GM18870 (cell line): ENCODE results near the gene LAMA5.

ENCODE experiments used
- ATAC-seq: cut with Tn5 transposase; IDR thresholded peaks from one replicate; pipeline ENCODE4 v1.9.1; 2021; ENCODE audit warnings: moderate library complexity; ENCODE audit not compliant: unreplicated experiment

LAMA5 gene

DNA sequence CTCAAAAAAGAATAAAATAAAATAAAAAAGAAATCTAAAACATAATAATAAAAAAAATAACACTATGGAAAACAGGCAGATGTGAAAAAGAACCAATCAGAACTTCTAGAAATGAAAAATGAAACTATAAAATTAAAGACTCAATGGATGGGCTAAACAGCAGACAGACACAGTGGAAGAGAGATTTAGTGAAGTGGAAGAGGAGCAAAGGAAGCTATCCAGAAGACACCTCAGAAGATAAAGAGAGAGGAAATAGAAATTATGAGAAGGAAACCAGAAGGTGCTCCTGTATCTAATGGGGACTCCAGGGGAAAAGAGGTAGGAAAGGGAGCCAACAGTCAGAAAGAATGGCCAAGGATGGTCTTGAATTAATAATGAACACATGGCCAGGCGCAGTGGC is 18.5 kb downstream of the LAMA5 start:
- no peak for ATAC-seq

DNA sequence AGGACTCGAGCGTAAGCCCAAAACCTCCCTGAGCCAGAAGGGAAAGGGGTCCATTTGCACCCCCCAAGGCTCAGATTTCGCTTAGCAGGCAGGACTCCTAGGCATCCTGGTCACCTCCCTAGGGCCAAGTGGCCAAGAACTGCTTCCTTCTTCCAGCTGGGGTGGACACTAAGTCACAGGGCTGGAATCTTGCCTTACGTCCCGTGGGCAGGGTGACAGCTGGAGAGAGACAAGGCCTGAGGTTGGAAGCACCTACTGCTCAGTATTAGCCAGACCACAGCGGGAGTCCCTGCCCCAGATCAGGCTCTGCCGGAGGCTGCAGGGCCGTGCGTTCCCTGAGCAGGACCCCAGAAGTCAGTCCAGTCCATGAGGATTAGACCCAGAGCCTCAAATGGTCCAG is 19.7 kb downstream of the LAMA5 start:
- no peak for ATAC-seq

GRCh38 chr20:62347151-62347404 is 20.0 kb downstream of the LAMA5 start:
- ATAC-seq = no peak

DNA sequence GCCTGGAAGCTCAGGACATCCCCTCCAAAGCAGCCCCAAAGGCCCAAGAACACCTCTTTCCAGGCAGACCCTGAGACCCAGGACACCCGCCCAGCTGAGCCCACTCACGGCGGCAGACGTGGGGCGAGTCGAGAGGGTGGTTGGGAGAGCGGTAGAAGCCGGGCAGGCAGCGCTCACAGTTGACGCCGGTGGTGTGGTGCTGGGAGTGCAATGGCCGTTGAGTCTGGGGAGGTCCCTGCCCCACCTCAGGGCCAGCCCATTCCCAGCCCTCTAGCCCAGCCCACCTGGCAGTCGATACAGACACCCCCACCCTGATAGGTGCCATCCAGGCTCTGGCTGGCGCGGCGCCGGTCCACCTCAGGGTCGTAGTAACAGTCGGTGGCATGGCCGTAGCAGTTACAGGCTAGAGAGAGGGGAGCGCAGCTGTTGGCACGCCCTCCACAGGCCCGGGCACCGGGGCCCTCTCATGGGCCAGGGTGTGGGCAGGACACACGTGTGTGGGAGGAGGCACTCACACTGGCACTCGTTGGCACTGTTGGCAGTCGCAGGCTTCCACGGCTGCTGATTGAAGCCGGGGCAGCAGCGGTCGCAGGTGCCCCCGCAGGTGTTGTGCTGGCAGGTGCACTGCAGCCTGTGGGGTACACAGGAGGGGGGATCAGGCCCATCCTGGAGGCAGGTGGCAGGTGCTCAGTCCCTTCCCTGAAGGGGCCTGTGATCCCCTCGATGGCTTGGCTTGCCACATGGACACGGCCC is 20.5 kb downstream of the LAMA5 start:
- no peak for ATAC-seq

GRCh38 chr20:62345681-62346370 is 21.3 kb downstream of the LAMA5 start:
- ATAC-seq = no peak

DNA sequence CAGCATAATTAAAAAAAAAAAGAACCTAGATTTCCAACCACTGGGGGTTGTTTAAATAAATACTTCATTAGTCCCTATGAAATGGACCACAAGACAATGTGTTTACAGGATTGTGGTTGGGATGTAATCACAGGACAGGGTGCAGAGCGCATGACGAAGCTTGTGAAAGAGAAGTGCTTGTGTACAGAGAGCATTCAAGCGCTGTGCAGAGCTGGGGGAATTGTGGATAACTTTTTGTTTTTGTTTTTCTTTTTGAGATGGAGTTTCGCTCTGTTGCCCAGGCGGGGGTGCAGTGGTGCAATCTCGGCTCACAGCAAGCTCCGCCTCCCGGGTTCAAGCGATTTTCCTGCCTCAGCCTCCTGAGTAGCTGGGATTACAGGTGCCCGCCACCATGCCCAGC is 22.3 kb downstream of the LAMA5 start:
- no peak for ATAC-seq

- ATAC-seq = no peak
These were observed 23.0 kb downstream of the LAMA5 start for GRCh38 chr20:62344092-62344491.

DNA sequence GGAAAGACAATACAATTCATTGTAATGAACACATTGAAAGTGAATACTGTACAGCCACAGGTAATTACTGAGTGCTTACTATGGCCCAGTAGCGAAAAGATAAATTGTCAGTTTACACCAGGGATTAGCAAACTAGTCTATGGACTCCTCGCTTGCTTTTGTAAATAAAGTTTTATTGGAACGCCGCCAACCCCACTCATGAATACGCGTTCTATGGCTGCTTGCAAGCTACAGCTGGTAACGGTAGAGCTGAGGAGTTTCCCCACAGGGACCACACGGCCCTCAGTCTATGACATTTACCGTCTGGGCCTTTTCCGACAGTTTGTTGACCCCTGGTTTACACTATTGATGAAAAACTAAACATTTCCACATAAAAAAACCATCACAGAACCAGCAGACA is 24.2 kb downstream of the LAMA5 start:
- no peak for ATAC-seq

DNA sequence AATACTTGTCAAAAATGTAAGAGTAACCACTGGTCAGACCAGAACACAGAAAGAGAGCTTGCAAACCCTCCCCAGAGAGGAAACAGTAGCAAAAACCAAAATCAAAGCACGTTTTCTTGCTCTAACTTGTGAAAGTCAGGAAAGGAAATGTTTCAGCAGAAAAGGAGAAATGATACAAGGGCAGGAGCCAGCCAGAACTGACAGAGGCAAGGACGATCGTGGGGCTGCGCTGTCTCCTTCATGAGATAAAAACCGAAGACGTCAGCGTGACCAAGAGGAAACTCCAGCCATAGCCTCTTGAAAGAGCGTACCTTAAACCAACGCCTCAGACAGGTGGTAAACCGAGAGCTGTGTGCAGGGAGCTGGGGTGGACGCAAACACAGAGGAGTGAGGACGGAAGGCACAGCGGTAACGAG is 27.5 kb downstream of the LAMA5 start:
- peak; percentile 65 for ATAC-seq

DNA sequence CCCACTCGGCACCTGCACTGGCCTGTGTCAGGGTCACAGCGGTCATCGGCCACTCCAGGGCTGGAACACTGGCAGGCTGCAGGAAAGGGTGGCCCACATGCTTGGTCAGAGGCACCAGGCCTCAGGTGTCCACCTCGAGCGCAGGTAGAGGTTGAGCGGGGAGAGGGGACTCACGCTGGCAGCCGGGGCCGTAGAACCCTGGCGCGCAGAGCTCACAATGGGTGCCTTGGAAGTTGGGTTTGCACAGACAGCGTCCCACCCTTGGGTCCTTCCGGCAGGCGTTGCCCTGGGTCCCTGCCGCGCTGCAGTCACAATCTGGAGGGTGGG is 28.9 kb downstream of the LAMA5 start:
- no peak for ATAC-seq

DNA sequence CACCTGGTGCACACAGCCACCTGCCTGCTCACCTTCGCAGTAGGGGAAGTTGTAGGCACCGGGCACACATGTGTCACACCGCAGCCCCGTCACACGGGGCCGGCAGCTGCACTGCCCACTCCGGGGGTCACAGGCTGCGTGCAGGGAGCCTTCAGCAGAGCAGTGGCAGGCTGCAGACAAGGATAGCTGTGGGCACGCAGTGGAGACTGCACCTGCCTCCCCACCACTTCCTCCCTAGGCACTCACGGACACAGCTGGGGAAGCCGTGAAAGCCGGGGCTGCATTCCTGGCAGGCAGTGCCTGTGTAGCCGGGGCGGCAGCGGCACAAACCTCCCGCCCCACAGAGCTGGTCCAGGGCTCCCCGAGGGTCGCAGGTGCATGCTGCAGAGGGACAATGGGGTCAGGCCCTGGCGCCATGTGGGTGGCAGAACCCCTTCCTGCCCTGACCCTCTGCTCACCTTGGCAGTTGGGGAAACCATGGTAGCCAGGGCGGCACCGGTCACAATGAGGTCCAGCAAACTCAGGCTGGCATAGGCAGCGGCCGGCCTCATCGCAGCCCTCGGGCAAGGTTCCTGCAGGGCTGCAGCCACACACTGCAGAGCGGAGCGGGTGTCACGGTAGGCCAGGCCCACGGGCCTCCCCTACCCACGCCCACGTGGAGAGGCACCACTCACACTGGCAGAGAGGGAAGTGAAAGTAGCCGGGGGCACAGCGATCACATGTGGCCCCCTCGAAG is 29.4 kb downstream of the LAMA5 start:
- no peak for ATAC-seq

GRCh38 chr20:62336775-62337557 is 30.1 kb downstream of the LAMA5 start:
- ATAC-seq = no peak

DNA sequence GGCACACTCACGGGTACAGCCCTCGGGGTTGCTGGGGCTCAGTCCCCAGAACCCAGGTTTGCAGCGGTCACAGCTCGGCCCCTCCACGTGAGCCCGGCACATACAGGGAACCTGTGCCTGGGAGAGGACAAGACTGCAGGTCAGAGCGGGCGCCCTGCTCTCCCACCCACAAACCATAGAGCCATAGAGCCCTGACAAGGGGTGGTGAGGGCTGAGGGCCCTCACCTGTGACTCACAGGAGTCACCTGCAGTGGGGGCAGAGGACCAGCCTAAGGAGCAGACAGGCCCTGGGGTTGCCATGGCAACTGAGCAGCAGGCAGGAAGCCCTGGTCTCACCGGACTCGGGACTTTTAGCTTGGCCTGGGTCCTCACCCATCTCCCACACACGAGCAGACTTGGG is 30.8 kb downstream of the LAMA5 start:
- ATAC-seq = no peak

GRCh38 chr20:62335532-62335931 is 31.6 kb downstream of the LAMA5 start:
- no peak for ATAC-seq

DNA sequence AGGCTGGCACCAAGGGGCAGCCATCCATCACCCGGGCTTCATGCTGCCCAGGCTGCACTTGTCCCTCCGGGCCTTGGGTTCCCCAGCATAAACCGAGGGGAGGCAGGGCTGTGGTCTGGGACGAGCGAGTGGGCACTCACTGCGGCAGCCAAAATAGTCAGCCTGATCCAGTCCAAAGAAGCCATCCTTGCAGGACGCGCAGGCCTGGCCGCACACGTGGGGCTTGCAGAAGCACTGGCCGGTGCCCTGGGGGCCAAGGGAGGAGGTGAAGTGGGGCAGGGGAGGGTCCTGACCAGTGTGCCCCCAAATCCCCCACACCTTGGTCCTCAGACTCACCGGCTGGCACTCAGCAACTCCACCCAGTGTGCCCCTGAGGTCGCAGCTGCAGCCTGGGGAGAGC is 32.2 kb downstream of the LAMA5 start:
- no peak for ATAC-seq

- no peak for ATAC-seq
These were observed 33.1 kb downstream of the LAMA5 start for GRCh38 chr20:62333820-62334595.

- no peak for ATAC-seq
These were observed 33.9 kb downstream of the LAMA5 start for GRCh38 chr20:62332989-62333819.

DNA sequence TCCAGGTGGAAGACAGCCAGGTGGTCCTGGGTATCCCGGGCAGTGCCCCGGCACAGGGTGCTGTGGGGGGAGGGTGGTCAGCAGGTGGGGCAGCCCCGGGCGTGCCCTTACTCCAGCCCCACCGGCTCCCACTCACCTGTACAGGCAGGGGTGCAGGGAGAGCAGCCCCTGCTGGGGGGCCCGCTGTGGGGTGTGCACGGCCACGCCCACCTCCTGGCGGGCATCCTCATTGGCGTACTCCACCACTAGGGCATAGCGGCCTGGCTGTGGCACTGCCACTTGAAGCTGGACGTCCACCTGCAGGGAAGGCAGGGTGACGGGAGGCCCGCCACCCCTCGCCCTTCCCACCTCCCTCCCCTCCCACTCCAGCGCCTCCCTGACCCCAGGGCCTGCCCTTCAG is 34.7 kb downstream of the LAMA5 start:
- ATAC-seq = no peak

GRCh38 chr20:62331347-62331746 is 35.8 kb downstream of the LAMA5 start:
- no peak for ATAC-seq
